Upper lobe of right lung (tissue), 1 donor: ENCODE results near the gene SLC35F1. TPM values are rescaled to one million over a fixed set of nuclear protein-coding genes. Genes with fewer than 3 reads are reported as not detected.

ENCODE experiments used
- ATAC-seq: fragments of 200-7000 bp; cut with Tn5 transposase; one replicate; pipeline ENCODE4 v1.9.1; 2020; ENCODE audit warnings: mild to moderate bottlenecking, moderate library complexity
- DNase-seq: peaks from one replicate; pipeline ENCODE4 v3.0.0-alpha.2; 2020
- H3K27ac ChIP-seq: fragments of 200-600 bp; one replicate; pipeline ENCODE4 v1.8.0; 2022
- H3K27me3 ChIP-seq: fragments of 200-600 bp; one replicate; pipeline ENCODE4 v1.8.0; 2022; ENCODE audit warnings: mild to moderate bottlenecking
- H3K36me3 ChIP-seq: fragments of 200-600 bp; one replicate; pipeline ENCODE4 v1.8.0; 2022
- H3K4me1 ChIP-seq: fragments of 200-600 bp; one replicate; pipeline ENCODE4 v1.8.0; 2022
- H3K4me3 ChIP-seq: fragments of 200-600 bp; one replicate; pipeline ENCODE4 v1.8.0; 2022; ENCODE audit warnings: mild to moderate bottlenecking
- H3K9me3 ChIP-seq: fragments of 200-600 bp; one replicate; pipeline ENCODE4 v1.8.0; 2022
- CTCF ChIP-seq: fragments of 200-600 bp; IDR thresholded peaks from one replicate; pipeline ENCODE4 v1.8.0; 2022; ENCODE audit warnings: antibody characterized with exemption
- intact Hi-C: fragments of 100-400 bp; cut with DNase I; formaldehyde crosslinking; loops from one replicate; pipeline ENCODE4 v1.11.0; 2022
- total RNA-seq: library from RNA; stranded (reverse); fragmentation: NEBNext Ultra II Directional; extraction: Animal tissue kit (Norgen Biotek cat#: 25700); gene quantifications from one replicate; pipeline ENCODE4 v1.2.1, GENCODE V29; 2021
- donor health status: DM: no; HTN: yes; CAD: no; lungs with severe emphysema.

Gene SLC35F1
- total RNA-seq, 1 donor from 2014 or later = 0.29 TPM

GRCh38 chr6:118042855-118043254 is 135.8 kb downstream of the SLC35F1 start:
- intact Hi-C loops = no loop called here
- no peaks in the 10 kb centered on the region for H3K27me3 ChIP-seq

GRCh38 chr6:118044275-118044674 is 137.2 kb downstream of the SLC35F1 start:
- no peak for DNase-seq
- TF ChIP-seq CTCF = no peak
- Histone ChIP-seq H3K9me3 (no peaks in the 10 kb centered on the region), H3K27me3 (no peaks in the 10 kb centered on the region), H3K4me1 (no peaks in the 10 kb centered on the region), H3K27ac (no peak overlapping the region), H3K4me3 (no peak overlapping the region), H3K36me3 (no peaks in the 10 kb centered on the region)
- intact Hi-C loops = no loop called here
- ATAC-seq = no peak

More at GRCh38 chr6:118042855-118043254, 135.8 kb downstream of the SLC35F1 start:
- Histone ChIP-seq H3K4me3 (no peak overlapping the region), H3K27ac (no peak overlapping the region), H3K36me3 (no peaks in the 10 kb centered on the region), H3K9me3 (no peaks in the 10 kb centered on the region), H3K4me1 (no peaks in the 10 kb centered on the region)
- ATAC-seq (no peak), DNase-seq (no peak)
- TF ChIP-seq CTCF = no peak

- no peak overlapping the region for H3K4me3 ChIP-seq
- no peak for ATAC-seq
- no peak overlapping the region for H3K27ac ChIP-seq
- TF ChIP-seq CTCF = no peak
- H3K4me1 ChIP-seq = no peaks in the 10 kb centered on the region
- DNase-seq = no peak
- no peaks in the 10 kb centered on the region for H3K9me3 ChIP-seq
- intact Hi-C loops = no loop called here
- H3K27me3 ChIP-seq = no peaks in the 10 kb centered on the region
- H3K36me3 ChIP-seq = no peaks in the 10 kb centered on the region
These were observed 147.0 kb downstream of the SLC35F1 start for GRCh38 chr6:118054082-118054481.

- DNase-seq (no peak), ATAC-seq (no peak)
- H3K4me3 ChIP-seq = no peak overlapping the region
- TF ChIP-seq CTCF = no peak
- no peaks in the 10 kb centered on the region for H3K27me3 ChIP-seq
- H3K4me1 ChIP-seq = no peaks in the 10 kb centered on the region
- H3K9me3 ChIP-seq = no peaks in the 10 kb centered on the region
- H3K36me3 ChIP-seq = no peaks in the 10 kb centered on the region
- no peak overlapping the region for H3K27ac ChIP-seq
- intact Hi-C loops = no loop called here
These were observed 154.6 kb downstream of the SLC35F1 start for GRCh38 chr6:118061666-118062065.

- Histone ChIP-seq H3K9me3 (no peaks in the 10 kb centered on the region), H3K36me3 (no peaks in the 10 kb centered on the region), H3K27ac (no peak overlapping the region), H3K27me3 (no peaks in the 10 kb centered on the region), H3K4me3 (no peak overlapping the region), H3K4me1 (no peaks in the 10 kb centered on the region)
- intact Hi-C loops = no loop called here
- DNase-seq (no peak), ATAC-seq (no peak)
- no peak for TF ChIP-seq CTCF
These were observed 173.5 kb downstream of the SLC35F1 start for GRCh38 chr6:118080547-118080946.

DNA sequence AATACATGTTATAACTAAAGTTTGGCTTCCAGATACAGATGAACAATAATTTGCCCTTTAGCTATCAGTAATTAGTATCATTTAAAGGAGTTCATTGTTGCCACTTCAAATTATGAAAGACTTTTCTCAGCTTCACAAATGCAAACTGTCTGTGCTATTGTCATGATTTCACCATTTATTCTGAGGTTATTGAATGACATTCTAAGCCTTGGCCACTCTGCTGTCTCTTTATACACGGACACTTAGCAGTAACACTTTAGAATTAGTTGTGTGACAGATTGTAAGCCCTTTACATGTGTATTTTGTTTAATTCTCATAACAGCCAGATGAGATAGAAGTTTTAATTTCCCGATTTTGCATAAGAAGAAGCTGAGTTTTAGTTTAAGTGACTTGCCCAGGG is 176.6 kb downstream of the SLC35F1 start:
- intact Hi-C loops = no loop called here
- Histone ChIP-seq H3K27me3 (no peaks in the 10 kb centered on the region), H3K27ac (no peak overlapping the region), H3K9me3 (no peaks in the 10 kb centered on the region), H3K36me3 (no peaks in the 10 kb centered on the region), H3K4me1 (no peaks in the 10 kb centered on the region), H3K4me3 (no peak overlapping the region)
- DNase-seq (no peak), ATAC-seq (no peak)
- no peak for TF ChIP-seq CTCF
